NB4 (cell line): ENCODE measurements around the gene SEC31B.

Experiments used
- CTCF ChIP-seq: IDR thresholded peaks from one replicate; pipeline ENCODE4 v1.5.1; 2012; ENCODE audit warnings: low read depth, low read length
- MAX ChIP-seq: IDR thresholded peaks from 2 replicates; pipeline ENCODE4 v1.6.1; 2011; ENCODE audit warnings: low read depth, low read length
- MYC ChIP-seq: IDR thresholded peaks from 2 replicates; pipeline ENCODE4 v1.6.1; 2011; ENCODE audit warnings: low read depth, low read length
- POLR2A ChIP-seq: IDR thresholded peaks from 2 replicates; pipeline ENCODE4 v1.6.1; 2011; ENCODE audit warnings: mild to moderate bottlenecking; ENCODE audit not compliant: insufficient read length; ENCODE audit errors: extremely low read depth

GRCh38 chr10:100516847-100517246, 2.8 kb downstream of the SEC31B start:
- no peak for TF ChIP-seq CTCF
- TF ChIP-seq MYC, result no peak
- no peak for TF ChIP-seq POLR2A
- no peak for TF ChIP-seq MAX
